Naive thymus-derived CD8-positive, alpha-beta T cell (primary cell): ENCODE measurements around the gene ERVFRD-1. TPM values are rescaled to one million over a fixed set of nuclear protein-coding genes. Genes with fewer than 3 reads are reported as not detected.

Experiments used
- ATAC-seq, 2 donors: fragments of 150-1000 bp; cut with Tn5 transposase in 1 of 2; sonication (Bioruptor Pico), chemical (Tn5 transposase) in 1 of 2; 1 replicate in 1 of 2; 2 replicates in 1 of 2; pipeline ENCODE4 v1.10.0; 2021; ENCODE audit warnings: mild to moderate bottlenecking in 2 of 2, moderate library complexity in 2 of 2
- POLR2A ChIA-PET: fragments of 350-600 bp; sonication (Branson Sonifier 250); formaldehyde crosslinking; loops from one replicate; lab custom pipeline; 2021; ENCODE audit warnings: antibody characterized with exemption; lab: Charles Lee
- DNase-seq, 10 donors: peaks; one replicate each; pipeline versions ENCODE4 v3.0.0 to v3.0.0-alpha.2; 2020 to 2022
- H3K27ac Mint-ChIP-seq, 10 donors: one replicate each; pipeline ENCODE4 v1.8.0; 2020 to 2022; ENCODE audit warnings: mild to moderate bottlenecking in 10 of 10, mixed read lengths in 10 of 10, moderate library complexity in 4 of 10, inconsistent platforms in 1 of 10
- H3K27me3 Mint-ChIP-seq, 5 donors: one replicate each; pipeline ENCODE4 v1.8.0; 2021 to 2022; ENCODE audit warnings: mixed read lengths in 5 of 5
- H3K36me3 Mint-ChIP-seq, 3 donors: one replicate each; pipeline ENCODE4 v1.8.0; 2020 to 2022; ENCODE audit warnings: mixed read lengths in 3 of 3, mild to moderate bottlenecking in 2 of 3, inconsistent platforms in 1 of 3
- H3K4me1 Mint-ChIP-seq, 4 donors: one replicate each; pipeline ENCODE4 v1.8.0; 2021 to 2022; ENCODE audit warnings: mixed read lengths in 4 of 4
- H3K4me3 Mint-ChIP-seq, 10 donors: one replicate each; pipeline ENCODE4 v1.8.0; 2020 to 2022; ENCODE audit warnings: mild to moderate bottlenecking in 10 of 10, mixed read lengths in 10 of 10, moderate library complexity in 6 of 10, inconsistent platforms in 1 of 10
- H3K9me3 Mint-ChIP-seq, 9 donors: one replicate each; pipeline ENCODE4 v1.8.0; 2020 to 2022; ENCODE audit warnings: mixed read lengths in 9 of 9, mild to moderate bottlenecking in 3 of 9, inconsistent platforms in 1 of 9, moderate library complexity in 1 of 9
- polyA plus RNA-seq, 3 donors: library from polyadenylated mRNA; unstranded; fragments of 300-500 nt; fragmentation: Illumina TruSeq; gene quantifications; one replicate each; pipeline ENCODE4 v1.2.3, GENCODE V29; 2021
- total RNA-seq, 8 experiments: library from RNA in 2 of 8; stranded (reverse) in 2 of 8; gene quantifications; one replicate each; pipeline ENCODE4 v1.2.3 and lab custom pipeline; 2021 to 2026

Gene ERVFRD-1
- total and polyA plus RNA-seq, 5 experiments from 2014 or later, result 0.18 TPM; not detected in 4

DNA sequence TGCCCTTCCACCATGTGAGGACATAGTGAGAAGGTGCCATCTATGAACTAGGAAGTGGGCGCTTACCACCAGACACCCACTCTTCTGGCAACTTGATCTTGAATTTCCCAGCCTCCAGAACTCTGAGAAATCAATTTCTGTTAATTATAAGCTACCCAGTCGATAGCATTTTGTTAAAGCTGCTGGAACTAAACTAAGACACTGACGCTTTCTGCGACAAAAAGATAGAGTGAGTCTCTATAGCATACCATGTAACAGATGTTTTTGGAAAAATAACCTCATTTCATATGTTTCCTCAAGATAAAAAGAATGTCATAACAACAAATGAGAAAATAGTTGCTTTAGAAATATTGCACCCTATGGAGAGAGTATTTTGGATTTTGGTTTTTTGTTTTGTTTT is 33.3 kb downstream of the ERVFRD-1 start:
- H3K4me1 Mint-ChIP-seq, result peaks cover 0 to 3% (median 0%) of the 10 kb centered on the region in 4 donors
- H3K27ac Mint-ChIP-seq, result no peak overlapping the region
- POLR2A ChIA-PET, result no interaction called here
- H3K27me3 Mint-ChIP-seq, result peaks cover 0 to 4% (median 0%) of the 10 kb centered on the region in 5 donors
- DNase-seq, result no peak
- H3K4me3 Mint-ChIP-seq, result no peak overlapping the region
- no peaks in the 10 kb centered on the region for H3K36me3 Mint-ChIP-seq
- H3K9me3 Mint-ChIP-seq, result no peaks in the 10 kb centered on the region
- ATAC-seq, result no peak

DNA sequence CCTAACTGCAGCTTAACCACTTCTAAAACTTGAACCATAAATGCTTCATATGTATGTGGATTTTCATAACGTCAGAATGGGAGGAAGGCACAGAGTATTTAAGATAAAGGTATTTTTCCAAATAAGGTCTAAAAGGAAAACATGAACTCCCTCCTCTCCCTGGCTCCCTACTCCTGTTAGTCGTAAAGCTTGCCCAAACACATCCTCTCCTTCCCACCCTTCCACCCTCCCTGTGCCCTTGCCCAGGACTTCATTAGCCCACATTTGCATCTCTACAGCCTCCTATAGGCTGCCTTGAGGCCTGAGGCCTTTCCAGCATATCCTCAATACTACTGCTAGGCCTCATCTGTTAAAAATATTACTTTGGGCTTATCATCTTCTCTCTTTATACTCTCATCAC is 35.0 kb downstream of the ERVFRD-1 start:
- no peak overlapping the region for H3K27ac Mint-ChIP-seq
- POLR2A ChIA-PET, result no interaction called here
- ATAC-seq (no peak), DNase-seq (no peak)
- H3K4me3 Mint-ChIP-seq, result no peak overlapping the region
- H3K27me3 Mint-ChIP-seq, result peaks cover 0 to 4% (median 2%) of the 10 kb centered on the region in 5 donors
- no peaks in the 10 kb centered on the region for H3K9me3 Mint-ChIP-seq
- peaks cover 0 to 3% (median 0%) of the 10 kb centered on the region in 4 donors for H3K4me1 Mint-ChIP-seq
- H3K36me3 Mint-ChIP-seq, result no peaks in the 10 kb centered on the region

GRCh38 chr6:11072101-11072500 is 39.4 kb downstream of the ERVFRD-1 start:
- POLR2A ChIA-PET, result no interaction called here
- peaks cover 0 to 7% (median 0%) of the 10 kb centered on the region in 5 donors for H3K27me3 Mint-ChIP-seq
- H3K36me3 Mint-ChIP-seq, result no peaks in the 10 kb centered on the region
- DNase-seq (no peak), ATAC-seq (no peak)
- peak overlapping the region in 1 of 10 donors; percentile 68 for H3K27ac Mint-ChIP-seq
- no peak overlapping the region for H3K4me3 Mint-ChIP-seq
- no peaks in the 10 kb centered on the region for H3K9me3 Mint-ChIP-seq
- peaks cover 0 to 3% (median 0%) of the 10 kb centered on the region in 4 donors for H3K4me1 Mint-ChIP-seq

DNA sequence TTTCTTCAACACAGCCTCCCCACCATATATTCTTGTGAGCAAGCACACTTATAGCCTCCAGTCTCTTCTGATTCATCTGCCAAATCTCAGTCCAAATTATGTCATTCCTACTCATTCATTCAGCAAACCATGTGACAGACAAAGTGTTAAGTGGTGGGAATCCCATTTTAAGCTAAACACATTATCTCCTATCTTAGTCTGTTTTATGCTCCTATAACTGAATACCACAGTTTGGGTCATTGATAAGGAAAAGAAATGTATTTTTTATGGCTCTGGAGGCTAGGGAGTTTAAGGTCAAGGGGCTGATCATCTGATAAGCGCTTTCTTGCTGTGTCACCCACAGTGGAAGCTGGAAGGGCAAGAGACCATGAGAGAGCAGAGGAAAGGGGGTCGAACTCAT is 41.8 kb downstream of the ERVFRD-1 start:
- peaks cover 0 to 7% (median 0%) of the 10 kb centered on the region in 5 donors for H3K27me3 Mint-ChIP-seq
- no peaks in the 10 kb centered on the region for H3K36me3 Mint-ChIP-seq
- no peaks in the 10 kb centered on the region for H3K4me1 Mint-ChIP-seq
- ATAC-seq (no peak), DNase-seq (no peak)
- H3K9me3 Mint-ChIP-seq, result no peaks in the 10 kb centered on the region
- peak overlapping the region in 1 of 10 donors; percentile 14 for H3K27ac Mint-ChIP-seq
- POLR2A ChIA-PET, result no interaction called here
- no peak overlapping the region for H3K4me3 Mint-ChIP-seq

- Mint-ChIP-seq H3K4me1 (no peaks in the 10 kb centered on the region), H3K9me3 (no peaks in the 10 kb centered on the region), H3K27ac (no peak overlapping the region), H3K27me3 (peaks cover 0 to 10% (median 4%) of the 10 kb centered on the region in 5 donors), H3K4me3 (no peak overlapping the region), H3K36me3 (no peaks in the 10 kb centered on the region)
- DNase-seq, result no peak
- ATAC-seq, result no peak
- POLR2A ChIA-PET, result no interaction called here
Observed at GRCh38 chr6:11067348-11067747, 44.2 kb downstream of the ERVFRD-1 start.

GRCh38 chr6:11066505-11067347 is 44.8 kb downstream of the ERVFRD-1 start:
- no peaks in the 10 kb centered on the region for H3K9me3 Mint-ChIP-seq
- H3K4me3 Mint-ChIP-seq, result no peak overlapping the region
- no peaks in the 10 kb centered on the region for H3K36me3 Mint-ChIP-seq
- no peak overlapping the region for H3K27ac Mint-ChIP-seq
- H3K27me3 Mint-ChIP-seq, result peaks cover 0 to 9% (median 4%) of the 10 kb centered on the region in 5 donors
- no peaks in the 10 kb centered on the region for H3K4me1 Mint-ChIP-seq
- POLR2A ChIA-PET, result no interaction called here
- DNase-seq (no peak), ATAC-seq (no peak)

DNA sequence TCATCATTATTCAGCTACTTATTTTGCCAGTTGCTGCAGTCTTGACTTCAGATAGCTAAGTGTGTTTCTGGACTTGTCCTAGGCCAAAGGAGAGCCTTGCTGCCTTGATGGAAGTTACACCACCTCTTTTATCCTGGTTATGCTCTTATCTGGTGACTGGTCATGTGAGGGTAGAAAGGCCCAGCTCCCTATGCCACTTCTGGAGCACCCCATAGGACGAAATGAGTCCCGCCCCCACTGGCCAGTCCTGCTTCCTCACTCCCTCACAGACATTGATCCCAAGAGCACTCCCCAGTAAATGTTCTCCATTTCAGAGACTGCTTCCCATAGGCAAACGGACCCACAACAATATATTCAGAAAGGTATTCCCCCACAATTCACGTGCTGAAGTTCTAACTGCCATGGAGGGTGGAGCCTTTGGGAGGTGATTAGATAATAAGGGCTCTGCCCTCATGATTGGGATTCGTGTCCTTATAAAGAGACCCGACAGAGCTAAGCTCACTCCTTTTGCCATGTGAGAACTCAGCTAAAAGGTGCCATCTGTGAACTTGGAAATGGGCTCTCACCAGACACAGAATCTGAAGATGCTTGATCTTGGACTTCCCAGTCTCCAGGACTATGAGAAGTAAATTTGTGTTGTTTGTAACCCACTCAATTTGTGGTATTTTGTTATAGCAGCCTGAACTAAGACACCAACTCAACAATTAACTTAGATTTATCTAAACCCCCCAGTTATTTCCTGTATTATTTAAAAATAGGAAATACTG is 45.9 kb downstream of the ERVFRD-1 start:
- Mint-ChIP-seq H3K27me3 (peaks cover 3 to 9% (median 4%) of the 10 kb centered on the region in 5 donors), H3K4me3 (no peak overlapping the region), H3K4me1 (no peaks in the 10 kb centered on the region), H3K9me3 (no peaks in the 10 kb centered on the region), H3K27ac (no peak overlapping the region), H3K36me3 (no peaks in the 10 kb centered on the region)
- ATAC-seq (no peak), DNase-seq (no peak)
- POLR2A ChIA-PET, result no interaction called here

- peak overlapping the region in 1 of 10 donors; percentile 26 for H3K27ac Mint-ChIP-seq
- DNase-seq, result no peak
- H3K9me3 Mint-ChIP-seq, result no peaks in the 10 kb centered on the region
- no peak overlapping the region for H3K4me3 Mint-ChIP-seq
- H3K36me3 Mint-ChIP-seq, result no peaks in the 10 kb centered on the region
- peaks cover 3 to 9% (median 4%) of the 10 kb centered on the region in 5 donors for H3K27me3 Mint-ChIP-seq
- H3K4me1 Mint-ChIP-seq, result no peaks in the 10 kb centered on the region
- ATAC-seq, result no peak
- POLR2A ChIA-PET, result no interaction called here
Observed at GRCh38 chr6:11064836-11065235, 46.7 kb downstream of the ERVFRD-1 start.

- H3K9me3 Mint-ChIP-seq, result no peaks in the 10 kb centered on the region
- DNase-seq (no peak), ATAC-seq (no peak)
- POLR2A ChIA-PET, result no interaction called here
- no peaks in the 10 kb centered on the region for H3K4me1 Mint-ChIP-seq
- H3K27ac Mint-ChIP-seq, result no peak overlapping the region
- H3K4me3 Mint-ChIP-seq, result no peak overlapping the region
- no peaks in the 10 kb centered on the region for H3K36me3 Mint-ChIP-seq
- H3K27me3 Mint-ChIP-seq, result peaks cover 3 to 9% (median 4%) of the 10 kb centered on the region in 5 donors
Observed at GRCh38 chr6:11062715-11063114, 48.8 kb downstream of the ERVFRD-1 start.

DNA sequence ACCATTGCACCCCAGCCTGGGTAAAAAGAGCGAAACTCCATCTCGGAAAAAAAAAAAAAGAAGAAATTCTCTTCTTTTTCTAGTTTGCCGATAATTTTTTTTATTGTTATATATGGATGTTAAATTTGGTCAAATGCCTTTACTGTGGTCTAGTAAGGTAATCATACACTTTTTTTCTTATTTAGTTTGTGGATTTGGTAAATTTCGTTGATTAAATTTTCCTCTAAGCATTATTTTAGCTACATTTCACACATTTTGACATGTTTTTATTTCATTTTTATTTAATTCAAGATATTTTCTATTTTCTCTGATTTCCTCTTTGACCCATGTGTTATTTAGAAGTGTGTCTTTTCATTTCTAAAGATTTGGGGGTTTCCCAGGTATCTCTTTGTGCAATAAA is 49.4 kb downstream of the ERVFRD-1 start:
- DNase-seq (no peak), ATAC-seq (no peak)
- peaks cover 3 to 9% (median 4%) of the 10 kb centered on the region in 5 donors for H3K27me3 Mint-ChIP-seq
- no peak overlapping the region for H3K4me3 Mint-ChIP-seq
- no peaks in the 10 kb centered on the region for H3K36me3 Mint-ChIP-seq
- H3K27ac Mint-ChIP-seq, result no peak overlapping the region
- H3K9me3 Mint-ChIP-seq, result no peaks in the 10 kb centered on the region
- no peaks in the 10 kb centered on the region for H3K4me1 Mint-ChIP-seq
- POLR2A ChIA-PET, result no interaction called here

DNA sequence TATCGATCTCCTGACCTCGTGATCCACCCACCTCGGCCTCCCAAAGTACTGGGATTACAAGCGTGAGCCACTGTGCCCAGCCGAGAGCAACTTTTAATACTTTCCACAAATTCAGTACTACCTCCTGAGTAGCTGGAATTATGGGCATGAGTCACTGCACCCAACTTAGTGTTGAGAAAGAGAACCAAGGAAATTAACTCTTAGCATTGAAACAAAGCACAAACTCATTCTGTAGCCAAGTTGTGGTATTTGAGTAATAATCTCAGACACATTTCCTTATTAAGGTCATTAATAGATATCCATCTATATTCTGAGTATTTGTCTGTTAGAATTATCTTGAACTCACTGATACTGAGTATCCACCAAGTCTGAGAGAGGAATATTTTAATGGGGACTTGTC is 53.1 kb downstream of the ERVFRD-1 start:
- POLR2A ChIA-PET, result no interaction called here
- Mint-ChIP-seq H3K4me1 (no peaks in the 10 kb centered on the region), H3K36me3 (no peaks in the 10 kb centered on the region), H3K27me3 (peaks cover under 1 to 18% (median 5%) of the 10 kb centered on the region in 5 donors), H3K4me3 (no peak overlapping the region), H3K9me3 (no peaks in the 10 kb centered on the region), H3K27ac (no peak overlapping the region)
- DNase-seq, result no peak
- no peak for ATAC-seq

- POLR2A ChIA-PET, result no interaction called here
- Mint-ChIP-seq H3K4me1 (no peaks in the 10 kb centered on the region), H3K36me3 (no peaks in the 10 kb centered on the region), H3K9me3 (no peaks in the 10 kb centered on the region), H3K27me3 (peaks cover 0 to 18% (median 8%) of the 10 kb centered on the region in 5 donors), H3K4me3 (no peak overlapping the region), H3K27ac (no peak overlapping the region)
- DNase-seq (no peak), ATAC-seq (no peak)
Observed at GRCh38 chr6:11056871-11057270, 54.7 kb downstream of the ERVFRD-1 start.

GRCh38 chr6:11055127-11055627 is 56.3 kb downstream of the ERVFRD-1 start:
- Mint-ChIP-seq H3K4me1 (no peaks in the 10 kb centered on the region), H3K9me3 (no peaks in the 10 kb centered on the region), H3K4me3 (no peak overlapping the region), H3K36me3 (no peaks in the 10 kb centered on the region), H3K27ac (no peak overlapping the region), H3K27me3 (peaks cover 5 to 23% (median 16%) of the 10 kb centered on the region in 5 donors)
- POLR2A ChIA-PET, result no interaction called here
- ATAC-seq (no peak), DNase-seq (no peak)
